IMR-90 (cell line): ENCODE results near the gene STK17B. TPM values are rescaled to one million over a fixed set of nuclear protein-coding genes. Genes with fewer than 3 reads are reported as not detected.
A peak's percentile ranks its signal among the peaks of the same experiment; 100 is the strongest.

Experiments
- ATAC-seq: fragments of 200-7000 bp; cut with Tn5 transposase; 2 replicates; pipeline ENCODE4 v1.9.1; 2020; ENCODE audit warnings: low read depth, mild to moderate bottlenecking, moderate library complexity
- BruUV-seq: library from RNA; stranded (reverse); fragments of 400-500 nt; replicated peaks from 2 replicates; lab custom pipeline; 2021; lab: Mats Ljungman, UMichigan
- CTCF ChIA-PET: fragments of 300-600 bp; formaldehyde crosslinking; extraction: SDS; loops from one replicate; lab custom pipeline; 2021; ENCODE audit warnings: antibody characterized with exemption; lab: Yijun Ruan, JAX
- POLR2A ChIA-PET: fragments of 300-600 bp; sonication (Branson Sonifier 250); formaldehyde crosslinking; loops from one replicate; lab custom pipeline; 2022; ENCODE audit warnings: antibody characterized with exemption; ENCODE audit not compliant: unreplicated experiment; lab: Charles Lee
- DNase-seq: peaks from one replicate; pipeline ENCODE4 v3.0.0; 2013
- H2AFZ ChIP-seq: replicated peaks from 2 replicates; pipeline ENCODE3; 2013; ENCODE audit warnings: low read length, mild to moderate bottlenecking; ENCODE audit not compliant: poor library complexity
- H2AK5ac ChIP-seq: 2 replicates; pipeline ENCODE4 v1.6.1; 2013; ENCODE audit warnings: low read depth, low read length, inconsistent platforms
- H2AK9ac ChIP-seq: replicated peaks from 2 replicates; pipeline ENCODE3; 2013; ENCODE audit warnings: mild to moderate bottlenecking, low read depth, low read length, moderate library complexity; ENCODE audit not compliant: poor library complexity
- H2BK120ac ChIP-seq: 2 replicates; pipeline ENCODE4 v1.6.1; 2013; ENCODE audit warnings: low read depth, low read length, inconsistent platforms
- H2BK15ac ChIP-seq: 3 replicates; pipeline ENCODE4 v1.6.1; 2013; ENCODE audit warnings: low read depth, low read length, inconsistent platforms
- H2BK20ac ChIP-seq: 2 replicates; pipeline ENCODE4 v1.6.1; 2013; ENCODE audit warnings: low read depth, mild to moderate bottlenecking, inconsistent platforms, low read length, moderate library complexity
- H2BK5ac ChIP-seq: 2 replicates; pipeline ENCODE4 v1.6.1; 2013; ENCODE audit warnings: mild to moderate bottlenecking, low read depth, low read length, inconsistent platforms; ENCODE audit not compliant: poor library complexity, severe bottlenecking
- H3K14ac ChIP-seq: replicated peaks from 2 replicates; pipeline ENCODE4 v1.6.1; 2013; ENCODE audit warnings: low read depth, low read length, inconsistent platforms
- H3K18ac ChIP-seq: 2 replicates; pipeline ENCODE4 v1.6.1; 2013; ENCODE audit warnings: low read depth, low read length, control low read depth
- H3K23ac ChIP-seq: 2 replicates; pipeline ENCODE4 v1.6.1; 2013; ENCODE audit warnings: low read depth, low read length, inconsistent platforms
- H3K27ac ChIP-seq: 2 replicates; pipeline ENCODE4 v1.5.1; 2013; ENCODE audit warnings: mild to moderate bottlenecking, control low read depth, low read length; ENCODE audit not compliant: insufficient read depth
- H3K27me3 ChIP-seq: 2 replicates; pipeline ENCODE4 v1.6.1; 2013; ENCODE audit warnings: low read length; ENCODE audit not compliant: control insufficient read depth, insufficient read depth
- H3K36me3 ChIP-seq: 2 replicates; pipeline ENCODE4 v1.6.1; 2013; ENCODE audit warnings: low read length, mixed read lengths; ENCODE audit not compliant: control insufficient read depth, insufficient read depth
- H3K4ac ChIP-seq: 2 replicates; pipeline ENCODE4 v1.6.1; 2013; ENCODE audit warnings: low read depth, low read length, inconsistent platforms
- H3K4me1 ChIP-seq: 2 replicates; pipeline ENCODE4 v1.6.1; 2013; ENCODE audit warnings: low read length, mixed read lengths; ENCODE audit not compliant: control insufficient read depth, insufficient read depth
- H3K4me2 ChIP-seq: 2 replicates; pipeline ENCODE4 v1.6.1; 2013; ENCODE audit warnings: low read depth, mild to moderate bottlenecking, control low read depth, low read length, moderate library complexity
- H3K4me3 ChIP-seq: 2 replicates; pipeline ENCODE4 v1.5.1; 2013; ENCODE audit warnings: low read depth, mild to moderate bottlenecking, control low read depth, low read length, moderate library complexity; ENCODE audit not compliant: insufficient read depth
- H3K56ac ChIP-seq: 2 replicates; pipeline ENCODE4 v1.6.1; 2013; ENCODE audit warnings: low read length, inconsistent platforms; ENCODE audit not compliant: insufficient read depth; ENCODE audit errors: extremely low read depth
- H3K79me1 ChIP-seq, 2 experiments: 2 replicates each; pipeline ENCODE4 v1.6.1; 2013; ENCODE audit warnings: low read length in 2 of 2, inconsistent platforms in 1 of 2, low read depth in 1 of 2
- H3K9ac ChIP-seq: 2 replicates; pipeline ENCODE4 v1.6.1; 2013; ENCODE audit warnings: low read depth, low read length, control low read depth
- H3K9me1 ChIP-seq: 2 replicates; pipeline ENCODE4 v1.6.1; 2013; ENCODE audit warnings: low read length, inconsistent platforms; ENCODE audit not compliant: insufficient read depth
- H3K9me3 ChIP-seq: 2 replicates; pipeline ENCODE4 v1.6.1; 2013; ENCODE audit warnings: low read length; ENCODE audit not compliant: control insufficient read depth, insufficient read depth
- H4K20me1 ChIP-seq: 2 replicates; pipeline ENCODE4 v1.6.1; 2013; ENCODE audit warnings: low read length, inconsistent platforms; ENCODE audit not compliant: insufficient read depth
- H4K5ac ChIP-seq: 2 replicates; pipeline ENCODE4 v1.6.1; 2013; ENCODE audit warnings: mild to moderate bottlenecking, low read depth, low read length, control low read depth
- H4K8ac ChIP-seq, 2 experiments: 2 replicates each; pipeline ENCODE4 v1.6.1; 2013; ENCODE audit warnings: low read depth in 2 of 2, low read length in 2 of 2, control low read depth in 1 of 2, inconsistent platforms in 1 of 2
- H4K91ac ChIP-seq: 2 replicates; pipeline ENCODE4 v1.6.1; 2013; ENCODE audit warnings: low read depth, low read length, inconsistent platforms; ENCODE audit not compliant: insufficient read depth
- CEBPB ChIP-seq: IDR thresholded peaks from 2 replicates; pipeline ENCODE4 v1.6.1; 2012; ENCODE audit warnings: low read depth, low read length, improper control_type of control experiment
- CHD1 ChIP-seq: IDR thresholded peaks from 2 replicates; pipeline ENCODE4 v1.6.1; 2012; ENCODE audit warnings: low read depth, low read length, improper control_type of control experiment
- WGBS, 2 experiments: methylation state at CpG; one replicate each; pipeline versions ENCODE4 v1.1.5 to v1.1.7; 2013; ENCODE audit warnings: missing lambda C conversion rate in 2 of 2; ENCODE audit not compliant: insufficient read length in 1 of 2; ENCODE audit errors: extremely low coverage in 2 of 2; 5-methylcytosine and 5-hydroxymethylcytosine counted together
- dilution Hi-C: fragments of 300-500 bp; cut with HindIII; formaldehyde crosslinking; loops from one replicate; pipeline ENCODE4 v1.14.3; 2018; ENCODE audit warnings: low sequenced_read_pairs; ENCODE audit not compliant: unreplicated experiment
- in situ Hi-C: fragments of 300-500 bp; cut with MboI; formaldehyde crosslinking; loops from 3 replicates; pipeline ENCODE4 v1.14.3; 2019; ENCODE audit warnings: low sequenced_read_pairs, inconsistent platforms, mixed read lengths
- intact Hi-C: fragments of 100-400 bp; cut with micrococcal nuclease; formaldehyde crosslinking; loops from 2 replicates; pipeline ENCODE4 v1.10.0; 2022
- polyA plus RNA-seq, 3 experiments: library from polyadenylated mRNA; depleted of rRNA; stranded (reverse); fragments of >200 nt; gene quantifications; 2 replicates each; pipeline ENCODE4 v1.2.3, GENCODE V29; 2012; ENCODE audit warnings: low replicate concordance in 1 of 3
- total RNA-seq: library from RNA; depleted of rRNA; stranded (reverse); fragments of >200 nt; gene quantifications from 2 replicates; pipeline ENCODE4 v1.2.3, GENCODE V29; 2012

STK17B gene
- total and polyA plus RNA-seq, 2 of the 4 experiments (the other 2 are of a cell fraction): 7.5 to 48.9 TPM

- no peak for DNase-seq
Measured at GRCh38 chr2:196130039-196130825, 41.1 kb downstream of the STK17B start.

More at GRCh38 chr2:196130039-196130825, 41.1 kb downstream of the STK17B start:
- WGBS, 2 experiments: 100% methylated on average over 1 of the region's 7 CpGs; no CpG with 5 or more reads in 1 of the 2 experiments
- intact Hi-C loops: loop anchor here (5.0 kb wide), 1 partner anchor 207 kb away; no protein-coding TSS in a partner anchor
- Histone ChIP-seq H2BK120ac (no peak overlapping the region), H2AK5ac (no peak overlapping the region), H2BK20ac (no peak overlapping the region), H4K91ac (no peak overlapping the region), H3K14ac (no peak overlapping the region), H2AK9ac (no peak overlapping the region), H4K8ac (no peak overlapping the region), H3K56ac (no peak overlapping the region), H3K4me2 (no peak overlapping the region), H2BK5ac (no peak overlapping the region), H3K9me1 (no peaks in the 10 kb centered on the region), H3K4ac (no peak overlapping the region), H3K9me3 (peaks cover 34% of the 10 kb centered on the region), H2AFZ (no peak overlapping the region), H3K9ac (no peak overlapping the region), H3K23ac (no peak overlapping the region), H4K5ac (no peak overlapping the region), H3K18ac (no peak overlapping the region), H3K4me1 (no peaks in the 10 kb centered on the region), H3K27ac (no peak overlapping the region), H3K27me3 (no peaks in the 10 kb centered on the region), H4K20me1 (no peaks in the 10 kb centered on the region), H3K36me3 (peaks cover 13% of the 10 kb centered on the region), H2BK15ac (no peak overlapping the region), H3K4me3 (no peak overlapping the region), H3K79me1 (no peaks in the 10 kb centered on the region)
- TF ChIP-seq CEBPB: peak; percentile 74
- no peak for TF ChIP-seq CHD1
- ATAC-seq: no peak
- no TSS peak for BruUV-seq
- ChIA-PET POLR2A (no interaction called here), CTCF (interaction anchor here (1.3 kb wide), 1 partner anchor 29 kb away, joined by 3 read pairs; no protein-coding TSS in a partner anchor)
- dilution Hi-C loops: no loop called here
- in situ Hi-C loops: no loop called here
